Ishikawa (cell line): ENCODE results near the gene CSNK1D.

ENCODE experiments used
- CEBPB ChIP-seq: IDR thresholded peaks from 2 replicates; pipeline ENCODE4 v1.6.1; 2012
- CREB1 ChIP-seq: IDR thresholded peaks from 2 replicates; pipeline ENCODE4 v1.6.1; 2012; ENCODE audit warnings: low read depth
- EGR1 ChIP-seq: IDR thresholded peaks from 2 replicates; pipeline ENCODE4 v1.6.1; 2012
- EP300 ChIP-seq: IDR thresholded peaks from 2 replicates; pipeline ENCODE4 v1.6.1; 2012; ENCODE audit warnings: borderline replicate concordance
- NFIC ChIP-seq: IDR thresholded peaks from 2 replicates; pipeline ENCODE4 v1.6.1; 2012
- TAF1 ChIP-seq: IDR thresholded peaks from 2 replicates; pipeline ENCODE4 v1.6.1; 2012; ENCODE audit warnings: low read depth, mild to moderate bottlenecking
- TEAD4 ChIP-seq: IDR thresholded peaks from 2 replicates; pipeline ENCODE4 v1.6.1; 2012
- YY1 ChIP-seq: IDR thresholded peaks from 2 replicates; pipeline ENCODE4 v1.6.1; 2012; ENCODE audit warnings: low read depth
- ZBTB7A ChIP-seq: IDR thresholded peaks from 2 replicates; pipeline ENCODE4 v1.6.1; 2012; ENCODE audit warnings: low read depth

DNA sequence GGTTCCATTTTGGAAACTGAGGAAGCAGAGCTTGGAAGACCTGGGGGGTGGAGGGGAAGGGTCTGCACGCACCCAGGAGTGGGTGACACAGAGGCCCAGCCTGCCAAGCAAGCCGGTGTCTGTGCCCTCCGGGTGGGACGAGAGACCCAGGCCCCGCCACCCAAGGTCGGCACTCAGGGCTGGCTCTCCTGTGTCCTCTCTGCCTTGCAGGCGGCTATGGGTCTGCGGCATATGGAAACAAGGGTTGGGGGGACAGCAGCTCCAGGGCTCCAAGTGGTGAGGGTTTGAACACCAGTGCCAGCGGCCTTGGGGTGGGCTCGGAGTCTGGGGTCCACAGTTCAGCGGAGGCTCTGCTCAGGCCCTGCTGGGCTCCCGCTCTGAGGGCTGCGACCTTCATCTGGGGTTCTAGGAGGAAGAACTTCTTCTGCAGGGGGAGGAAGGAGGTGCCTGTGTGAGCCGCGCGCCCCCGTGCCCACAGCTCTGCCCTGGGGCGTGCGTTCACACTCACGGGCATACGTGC is 48.5 kb upstream of the CSNK1D start:
- TF ChIP-seq TAF1 (no peak), NFIC (no peak), YY1 (no peak), CEBPB (no peak), EGR1 (no peak), CREB1 (no peak), ZBTB7A (no peak), EP300 (no peak), TEAD4 (no peak)
